Measurements from ENCODE around the gene DHRS12. TPM values are rescaled to one million over a fixed set of nuclear protein-coding genes. Genes with fewer than 3 reads are reported as not detected.

DHRS12 gene
- total and polyA plus RNA-seq, 10 donors, result 11.3 to 22.8 (median 16.9) TPM

DNA sequence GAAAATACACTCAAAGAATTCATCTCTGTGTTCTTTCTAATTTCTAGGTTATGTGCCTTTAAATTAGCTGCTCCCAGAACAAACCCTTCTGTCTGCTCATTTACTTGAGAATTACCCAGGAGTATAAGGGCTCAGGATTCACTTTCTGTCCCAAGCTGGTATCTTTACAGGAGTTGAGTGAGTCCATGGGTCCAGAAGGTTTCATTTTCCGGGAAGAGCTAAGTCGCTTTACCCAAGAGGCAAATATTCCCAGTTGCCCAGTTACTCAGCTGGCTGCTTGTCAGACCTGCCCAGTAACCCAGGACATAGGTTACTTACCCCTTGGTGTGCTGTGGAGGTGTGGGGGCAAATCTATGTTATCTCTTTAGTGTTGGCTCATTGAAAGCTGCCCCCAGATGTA, 47.3 kb downstream of the DHRS12 start:
- Histone ChIP-seq H3K4me1 (no peaks in the 10 kb centered on the region), H3K27ac (no peak overlapping the region), H3K36me3 (peaks cover 5 to 100% (median 66%) of the 10 kb centered on the region in 6 donors), H3K4me3 (no peak overlapping the region), H3K27me3 (replicated peaks in 1 of 7) (no peaks in the 10 kb centered on the region), H3K9me3 (no peaks in the 10 kb centered on the region)
- TF ChIP-seq POLR2AphosphoS5 (IDR thresholded peaks at IDR 0.05) (no peak), POLR2A (IDR thresholded peaks at IDR 0.05) (no peak)
- TF ChIP-seq, protein P1, sequence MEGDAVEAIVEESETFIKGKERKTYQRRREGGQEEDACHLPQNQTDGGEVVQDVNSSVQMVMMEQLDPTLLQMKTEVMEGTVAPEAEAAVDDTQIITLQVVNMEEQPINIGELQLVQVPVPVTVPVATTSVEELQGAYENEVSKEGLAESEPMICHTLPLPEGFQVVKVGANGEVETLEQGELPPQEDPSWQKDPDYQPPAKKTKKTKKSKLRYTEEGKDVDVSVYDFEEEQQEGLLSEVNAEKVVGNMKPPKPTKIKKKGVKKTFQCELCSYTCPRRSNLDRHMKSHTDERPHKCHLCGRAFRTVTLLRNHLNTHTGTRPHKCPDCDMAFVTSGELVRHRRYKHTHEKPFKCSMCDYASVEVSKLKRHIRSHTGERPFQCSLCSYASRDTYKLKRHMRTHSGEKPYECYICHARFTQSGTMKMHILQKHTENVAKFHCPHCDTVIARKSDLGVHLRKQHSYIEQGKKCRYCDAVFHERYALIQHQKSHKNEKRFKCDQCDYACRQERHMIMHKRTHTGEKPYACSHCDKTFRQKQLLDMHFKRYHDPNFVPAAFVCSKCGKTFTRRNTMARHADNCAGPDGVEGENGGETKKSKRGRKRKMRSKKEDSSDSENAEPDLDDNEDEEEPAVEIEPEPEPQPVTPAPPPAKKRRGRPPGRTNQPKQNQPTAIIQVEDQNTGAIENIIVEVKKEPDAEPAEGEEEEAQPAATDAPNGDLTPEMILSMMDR (IDR thresholded peaks at IDR 0.05 in 8 of 11, conservative IDR thresholded peaks at IDR 0.05 in 3 of 11), result no peak
- DNase-seq, result no peak
- WGBS, 5 donors, result 93 to 100% (median 99%) methylated on average over 2 of the region's 2 CpGs
- intact Hi-C loops (cut with DNase I; ENCODE audit: low total_unique reads), result no loop called here

DNA sequence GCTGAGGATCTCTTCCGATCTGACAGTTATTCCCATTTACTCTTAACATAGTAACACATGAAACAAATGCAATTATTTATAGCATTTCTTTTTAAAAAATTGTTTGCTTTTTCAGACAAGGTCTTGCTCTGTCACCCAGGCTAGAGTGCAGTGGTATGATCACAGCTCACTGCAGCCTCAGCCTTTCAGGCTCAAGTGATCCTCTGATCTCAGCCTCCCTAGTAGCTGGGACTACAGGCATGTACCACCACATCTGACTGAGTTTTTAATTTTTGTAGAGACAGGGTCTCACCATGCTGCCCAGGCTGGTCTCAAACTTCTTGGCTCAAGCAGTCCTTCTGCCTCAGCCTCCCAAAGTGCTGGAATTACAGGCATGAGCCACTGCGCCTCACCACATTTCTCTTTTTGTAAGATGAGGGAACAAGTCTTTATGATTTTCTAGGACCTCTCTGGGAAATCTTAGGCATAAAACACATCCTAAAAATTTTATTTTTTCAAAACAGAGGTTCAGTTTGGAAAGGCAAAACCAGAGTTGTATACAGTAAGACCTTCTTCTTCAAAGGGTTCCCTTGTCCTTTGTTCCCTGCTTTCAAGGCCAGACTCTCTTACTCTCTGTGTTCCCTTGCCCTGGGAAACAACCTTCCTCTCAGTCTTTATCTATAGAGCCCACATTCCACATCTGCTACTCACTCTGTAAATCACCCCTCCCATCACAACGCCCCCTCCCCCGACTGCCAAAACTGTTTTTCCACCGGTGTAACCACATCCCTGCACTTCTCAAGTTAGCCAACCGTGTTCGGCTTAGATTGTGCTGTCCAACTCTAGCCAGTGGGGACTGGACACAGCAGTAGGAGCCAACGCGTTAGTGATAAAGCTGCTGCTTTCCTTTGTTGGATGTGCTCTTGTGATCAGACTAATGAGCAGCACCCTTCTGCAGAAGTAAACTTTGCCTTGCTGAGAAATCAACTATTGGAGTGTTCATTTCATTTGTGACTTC, 56.2 kb downstream of the DHRS12 start:
- Histone ChIP-seq H3K27ac (no peak overlapping the region), H3K27me3 (replicated peaks in 1 of 7) (no peaks in the 10 kb centered on the region), H3K36me3 (peaks cover 0 to 96% (median 29%) of the 10 kb centered on the region in 6 donors), H3K4me1 (no peaks in the 10 kb centered on the region), H3K9me3 (peaks cover 3 to 32% (median 23%) of the 10 kb centered on the region in 8 donors), H3K4me3 (no peak overlapping the region)
- TF ChIP-seq POLR2AphosphoS5 (IDR thresholded peaks at IDR 0.05), result no peak
- TF ChIP-seq POLR2A (IDR thresholded peaks at IDR 0.05), result no peak
- TF ChIP-seq, protein P1 (IDR thresholded peaks at IDR 0.05 in 8 of 11, conservative IDR thresholded peaks at IDR 0.05 in 3 of 11), result no peak
- DNase-seq, result no peak
- intact Hi-C loops (cut with DNase I; ENCODE audit: low total_unique reads), result no loop called here
- WGBS, 5 donors, result 90 to 99% (median 98%) methylated on average over 9 of the region's 9 CpGs

DNA sequence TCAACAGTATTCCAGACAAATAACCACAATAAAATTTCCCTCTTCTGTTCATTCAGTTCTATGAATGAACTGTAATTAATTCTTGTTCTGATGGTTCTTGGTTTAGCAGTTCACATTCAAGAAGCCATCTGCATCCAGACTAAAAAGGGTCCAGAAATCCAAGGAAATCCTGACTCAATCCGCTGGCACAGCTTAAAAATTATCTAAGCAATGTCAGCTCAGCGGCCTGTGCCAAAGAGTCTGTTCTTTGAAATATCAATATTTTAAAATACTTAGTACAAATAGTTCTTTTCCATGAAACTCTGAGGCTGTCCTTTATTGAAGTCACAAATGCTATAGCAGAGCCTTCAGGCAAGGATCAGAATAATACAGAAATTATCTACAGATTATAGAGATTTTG, 57.2 kb downstream of the DHRS12 start:
- no peak for DNase-seq
- H3K9me3 ChIP-seq, result peaks cover 3 to 32% (median 23%) of the 10 kb centered on the region in 8 donors
- WGBS, 5 donors, result 92 to 99% (median 95%) methylated on average over 2 of the region's 2 CpGs
- no peaks in the 10 kb centered on the region for H3K4me1 ChIP-seq
- no peaks in the 10 kb centered on the region for H3K27me3 ChIP-seq (replicated peaks in 1 of 7)
- H3K4me3 ChIP-seq, result no peak overlapping the region
- TF ChIP-seq POLR2AphosphoS5 (IDR thresholded peaks at IDR 0.05) (no peak), POLR2A (IDR thresholded peaks at IDR 0.05) (no peak)
- TF ChIP-seq, protein P1 (IDR thresholded peaks at IDR 0.05 in 8 of 11, conservative IDR thresholded peaks at IDR 0.05 in 3 of 11), result no peak
- peaks cover 0 to 96% (median 26%) of the 10 kb centered on the region in 6 donors for H3K36me3 ChIP-seq
- no peak overlapping the region for H3K27ac ChIP-seq
- intact Hi-C loops (cut with DNase I; ENCODE audit: low total_unique reads), result no loop called here

DNA sequence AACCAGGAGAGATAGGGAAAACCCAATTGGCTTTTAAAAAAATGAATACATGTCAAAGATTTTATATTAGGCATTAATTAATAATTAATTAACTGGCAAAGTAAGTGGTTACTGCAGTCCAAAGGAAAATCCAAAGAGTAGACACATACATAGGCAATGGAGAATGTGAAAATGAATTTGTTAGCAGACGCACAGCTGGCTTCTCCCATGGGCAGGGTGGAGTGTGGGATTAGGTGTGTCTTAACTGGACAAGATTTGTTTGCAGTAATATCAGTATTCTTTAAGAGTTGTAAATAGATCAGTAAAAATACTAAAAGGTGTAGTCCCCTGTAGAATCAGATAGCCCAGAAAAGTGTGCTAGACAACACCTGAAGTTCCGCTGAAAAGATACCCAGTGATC, 58.7 kb downstream of the DHRS12 start:
- Histone ChIP-seq H3K4me3 (no peak overlapping the region), H3K27me3 (replicated peaks in 1 of 7) (no peaks in the 10 kb centered on the region), H3K4me1 (peaks cover 0 to 6% (median 0%) of the 10 kb centered on the region in 6 donors), H3K36me3 (peaks cover 0 to 96% (median 29%) of the 10 kb centered on the region in 6 donors), H3K9me3 (peaks cover 3 to 32% (median 23%) of the 10 kb centered on the region in 8 donors), H3K27ac (no peak overlapping the region)
- 93 to 100% (median 97%) methylated on average over 2 of the region's 2 CpGs for WGBS, 5 donors
- TF ChIP-seq, protein P1 (IDR thresholded peaks at IDR 0.05 in 8 of 11, conservative IDR thresholded peaks at IDR 0.05 in 3 of 11), result no peak
- TF ChIP-seq POLR2AphosphoS5 (IDR thresholded peaks at IDR 0.05) (no peak), POLR2A (IDR thresholded peaks at IDR 0.05) (no peak)
- DNase-seq, result no peak
- intact Hi-C loops (cut with DNase I; ENCODE audit: low total_unique reads), result no loop called here

All from spleen (tissue), 11 donors.